ENCODE data around the gene FHOD3. TPM values are rescaled to one million over a fixed set of nuclear protein-coding genes. Genes with fewer than 3 reads are reported as not detected.

The FHOD3 gene
- total and polyA plus RNA-seq, 9 of the 15 experiments (the other 6 are each of a cell fraction or from before 2014, with no cell fraction given) = 0.11 TPM; not detected in 8

DNA sequence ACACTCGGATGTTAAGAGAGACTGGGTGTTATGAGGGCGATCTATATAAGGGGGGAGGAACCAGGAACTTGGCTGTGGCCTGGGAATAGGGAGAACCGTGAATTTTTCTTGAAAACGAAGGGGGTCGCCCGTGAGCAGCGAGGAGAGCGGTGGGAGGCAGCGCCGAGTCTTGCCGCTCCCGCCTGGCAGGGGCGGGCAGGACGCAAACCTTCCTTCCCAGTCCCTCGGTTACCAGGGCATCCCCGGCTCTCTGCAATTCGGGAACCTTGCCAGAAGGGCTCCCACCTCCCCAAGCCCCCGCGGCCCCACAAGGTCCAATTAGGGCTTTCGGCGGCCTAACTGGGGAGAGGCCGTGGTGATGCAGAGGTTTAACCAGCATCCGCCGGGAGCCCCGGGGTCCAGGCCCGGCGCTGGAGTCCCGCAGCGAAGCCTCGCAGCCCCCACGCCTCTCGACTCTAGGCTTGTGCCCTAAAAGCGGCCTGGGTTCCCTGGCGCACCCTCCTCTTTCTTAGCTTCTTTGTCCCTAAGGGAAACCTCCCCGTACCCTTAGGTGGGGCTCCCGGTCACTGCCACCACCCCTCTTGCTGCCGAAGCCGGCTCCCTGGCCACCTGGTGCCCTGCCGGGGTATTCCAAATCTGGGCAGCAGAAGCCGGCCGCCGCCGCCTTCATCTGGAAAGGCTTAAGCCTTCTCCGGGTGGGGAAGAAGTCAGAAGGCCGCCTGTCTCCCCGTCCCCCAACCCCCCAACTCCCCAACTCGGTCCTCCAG lies 680 bp upstream of the FHOD3 start:
- in situ Hi-C loops (cut with MboI) = no loop called here
- TF ChIP-seq, protein P1, sequence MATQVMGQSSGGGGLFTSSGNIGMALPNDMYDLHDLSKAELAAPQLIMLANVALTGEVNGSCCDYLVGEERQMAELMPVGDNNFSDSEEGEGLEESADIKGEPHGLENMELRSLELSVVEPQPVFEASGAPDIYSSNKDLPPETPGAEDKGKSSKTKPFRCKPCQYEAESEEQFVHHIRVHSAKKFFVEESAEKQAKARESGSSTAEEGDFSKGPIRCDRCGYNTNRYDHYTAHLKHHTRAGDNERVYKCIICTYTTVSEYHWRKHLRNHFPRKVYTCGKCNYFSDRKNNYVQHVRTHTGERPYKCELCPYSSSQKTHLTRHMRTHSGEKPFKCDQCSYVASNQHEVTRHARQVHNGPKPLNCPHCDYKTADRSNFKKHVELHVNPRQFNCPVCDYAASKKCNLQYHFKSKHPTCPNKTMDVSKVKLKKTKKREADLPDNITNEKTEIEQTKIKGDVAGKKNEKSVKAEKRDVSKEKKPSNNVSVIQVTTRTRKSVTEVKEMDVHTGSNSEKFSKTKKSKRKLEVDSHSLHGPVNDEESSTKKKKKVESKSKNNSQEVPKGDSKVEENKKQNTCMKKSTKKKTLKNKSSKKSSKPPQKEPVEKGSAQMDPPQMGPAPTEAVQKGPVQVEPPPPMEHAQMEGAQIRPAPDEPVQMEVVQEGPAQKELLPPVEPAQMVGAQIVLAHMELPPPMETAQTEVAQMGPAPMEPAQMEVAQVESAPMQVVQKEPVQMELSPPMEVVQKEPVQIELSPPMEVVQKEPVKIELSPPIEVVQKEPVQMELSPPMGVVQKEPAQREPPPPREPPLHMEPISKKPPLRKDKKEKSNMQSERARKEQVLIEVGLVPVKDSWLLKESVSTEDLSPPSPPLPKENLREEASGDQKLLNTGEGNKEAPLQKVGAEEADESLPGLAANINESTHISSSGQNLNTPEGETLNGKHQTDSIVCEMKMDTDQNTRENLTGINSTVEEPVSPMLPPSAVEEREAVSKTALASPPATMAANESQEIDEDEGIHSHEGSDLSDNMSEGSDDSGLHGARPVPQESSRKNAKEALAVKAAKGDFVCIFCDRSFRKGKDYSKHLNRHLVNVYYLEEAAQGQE (IDR thresholded peaks at IDR 0.05; ENCODE audit: borderline replicate concordance) = peak; percentile 26; the same call in 1 of the 2 replicates
- TF ChIP-seq, protein P1 (CRISPR knock-in tag; IDR thresholded peaks at IDR 0.05; ENCODE audit: low read depth) = no peak
- TF ChIP-seq, protein P2, sequence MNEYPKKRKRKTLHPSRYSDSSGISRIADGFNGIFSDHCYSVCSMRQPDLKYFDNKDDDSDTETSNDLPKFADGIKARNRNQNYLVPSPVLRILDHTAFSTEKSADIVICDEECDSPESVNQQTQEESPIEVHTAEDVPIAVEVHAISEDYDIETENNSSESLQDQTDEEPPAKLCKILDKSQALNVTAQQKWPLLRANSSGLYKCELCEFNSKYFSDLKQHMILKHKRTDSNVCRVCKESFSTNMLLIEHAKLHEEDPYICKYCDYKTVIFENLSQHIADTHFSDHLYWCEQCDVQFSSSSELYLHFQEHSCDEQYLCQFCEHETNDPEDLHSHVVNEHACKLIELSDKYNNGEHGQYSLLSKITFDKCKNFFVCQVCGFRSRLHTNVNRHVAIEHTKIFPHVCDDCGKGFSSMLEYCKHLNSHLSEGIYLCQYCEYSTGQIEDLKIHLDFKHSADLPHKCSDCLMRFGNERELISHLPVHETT (CRISPR knock-in tag; conservative IDR thresholded peaks at IDR 0.05 in 1 of 2, IDR thresholded peaks at IDR 0.05 in 1 of 2) = no peak
- peak in 1 of 2 experiments; percentile 56; a peak in 2 of 4 replicates for TF ChIP-seq RAD21 (CRISPR knock-in tag; conservative IDR thresholded peaks at IDR 0.05 in 1 of 2, IDR thresholded peaks at IDR 0.05 in 1 of 2)
- TF ChIP-seq, protein P3, sequence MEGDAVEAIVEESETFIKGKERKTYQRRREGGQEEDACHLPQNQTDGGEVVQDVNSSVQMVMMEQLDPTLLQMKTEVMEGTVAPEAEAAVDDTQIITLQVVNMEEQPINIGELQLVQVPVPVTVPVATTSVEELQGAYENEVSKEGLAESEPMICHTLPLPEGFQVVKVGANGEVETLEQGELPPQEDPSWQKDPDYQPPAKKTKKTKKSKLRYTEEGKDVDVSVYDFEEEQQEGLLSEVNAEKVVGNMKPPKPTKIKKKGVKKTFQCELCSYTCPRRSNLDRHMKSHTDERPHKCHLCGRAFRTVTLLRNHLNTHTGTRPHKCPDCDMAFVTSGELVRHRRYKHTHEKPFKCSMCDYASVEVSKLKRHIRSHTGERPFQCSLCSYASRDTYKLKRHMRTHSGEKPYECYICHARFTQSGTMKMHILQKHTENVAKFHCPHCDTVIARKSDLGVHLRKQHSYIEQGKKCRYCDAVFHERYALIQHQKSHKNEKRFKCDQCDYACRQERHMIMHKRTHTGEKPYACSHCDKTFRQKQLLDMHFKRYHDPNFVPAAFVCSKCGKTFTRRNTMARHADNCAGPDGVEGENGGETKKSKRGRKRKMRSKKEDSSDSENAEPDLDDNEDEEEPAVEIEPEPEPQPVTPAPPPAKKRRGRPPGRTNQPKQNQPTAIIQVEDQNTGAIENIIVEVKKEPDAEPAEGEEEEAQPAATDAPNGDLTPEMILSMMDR (IDR thresholded peaks at IDR 0.05 in 2 of 3, conservative IDR thresholded peaks at IDR 0.05 in 1 of 3; ENCODE audit: insufficient read depth in 2 of 3, low read depth in 1 of 3, low read length in 3 of 3) = peak; percentile 58 to 60 (median 59)
- Histone ChIP-seq H3K27ac (ENCODE audit: extremely low read depth, low read depth, low read length) (no peak overlapping the region), H3K79me2 (ENCODE audit: control insufficient read depth, insufficient read depth, low read length) (no peaks in the 10 kb centered on the region), H3K4me2 (ENCODE audit: insufficient read depth, low read length) (peak overlapping the region; percentile 46), H3K9me3 (replicated peaks; ENCODE audit: control insufficient read depth, insufficient read depth, low read depth, low read length) (no peaks in the 10 kb centered on the region), H3K4me1 (replicated peaks in 1 of 2; ENCODE audit: control insufficient read depth in 2 of 2, insufficient read depth in 2 of 2, low read length in 2 of 2) (peaks cover 0 to 20% of the 10 kb centered on the region in 2 experiments; a peak in 4 of 5 replicates), H3K27me3 (ENCODE audit: control insufficient read depth in 2 of 2, insufficient read depth in 2 of 2, low read length in 2 of 2) (peaks cover 33 to 35% of the 10 kb centered on the region in 2 experiments), H3K4me3 (peak overlapping the region; percentile 14; the same call in 1 of the 2 replicates), H3K9me1 (ENCODE audit: control insufficient read depth, insufficient read depth, low read length) (no peaks in the 10 kb centered on the region), H4K20me1 (replicated peaks; ENCODE audit: control insufficient read depth, insufficient read depth, low read length) (peaks cover 6% of the 10 kb centered on the region; the same call in 1 of the 2 replicates), H2AFZ (ENCODE audit: low read depth, low read length) (peak overlapping the region; percentile 53), H3K36me3 (ENCODE audit: control insufficient read depth, insufficient read depth, low read length) (no peaks in the 10 kb centered on the region), H3K9ac (ENCODE audit: insufficient read depth in 1 of 2, low read depth in 2 of 2, low read length in 2 of 2) (peak overlapping the region in 1 of 2 experiments; percentile 55; a peak in 1 of 4 replicates)
- POLR2A ChIA-PET = no interaction called here
- peak; percentile 60 to 67 (median 66) for DNase-seq (ENCODE audit: extremely low read depth in 1 of 4, low spot score in 3 of 4)
- CTCF ChIA-PET (ENCODE audit: low intra/inter-chr PET ratio) = no interaction called here
- ATAC-seq = peak; percentile 84
- intact Hi-C loops (cut with micrococcal nuclease) = loop anchor here (5.0 kb wide), 1 partner anchor 275 kb away; no protein-coding TSS in a partner anchor
- WGBS (ENCODE audit: insufficient coverage, low coverage, missing lambda C conversion rate) = 1% methylated on average over 45 of the region's 47 CpGs
- no TSS peak for BruUV-seq (replicated peaks)
- peak; percentile 6 for FAIRE-seq

Data from K562 (cell line).